GM18873 (cell line): ENCODE data around the gene LMX1A.

Source experiments
- ATAC-seq: cut with Tn5 transposase; IDR thresholded peaks from one replicate; pipeline ENCODE4 v1.9.1; 2021; ENCODE audit warnings: mild to moderate bottlenecking, moderate library complexity, moderate number of reproducible peaks; ENCODE audit not compliant: unreplicated experiment, low FRiP score

Gene LMX1A

GRCh38 chr1:165174491-165174890, 182.0 kb downstream of the LMX1A start:
- ATAC-seq = no peak

GRCh38 chr1:165173818-165174217, 182.7 kb downstream of the LMX1A start:
- ATAC-seq = no peak

DNA sequence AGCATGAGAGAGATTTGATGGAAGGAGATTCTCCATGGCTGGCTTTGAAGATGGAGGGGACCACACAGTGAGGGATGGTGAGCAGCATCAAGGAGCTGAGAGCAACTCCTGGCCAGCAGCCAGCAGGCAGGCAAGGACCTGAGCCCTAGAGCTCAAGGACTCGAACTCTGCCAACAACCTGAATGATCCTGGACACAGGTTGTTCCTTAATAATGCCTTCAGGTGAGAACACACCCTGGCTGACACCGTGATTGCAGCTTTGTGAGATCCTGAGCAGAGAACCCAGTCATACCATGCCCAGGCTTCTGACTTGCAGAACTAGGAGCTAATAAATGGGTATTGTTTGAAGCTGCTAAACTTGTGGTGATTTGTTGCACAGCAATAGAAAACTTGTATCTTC, 183.1 kb downstream of the LMX1A start:
- no peak for ATAC-seq

DNA sequence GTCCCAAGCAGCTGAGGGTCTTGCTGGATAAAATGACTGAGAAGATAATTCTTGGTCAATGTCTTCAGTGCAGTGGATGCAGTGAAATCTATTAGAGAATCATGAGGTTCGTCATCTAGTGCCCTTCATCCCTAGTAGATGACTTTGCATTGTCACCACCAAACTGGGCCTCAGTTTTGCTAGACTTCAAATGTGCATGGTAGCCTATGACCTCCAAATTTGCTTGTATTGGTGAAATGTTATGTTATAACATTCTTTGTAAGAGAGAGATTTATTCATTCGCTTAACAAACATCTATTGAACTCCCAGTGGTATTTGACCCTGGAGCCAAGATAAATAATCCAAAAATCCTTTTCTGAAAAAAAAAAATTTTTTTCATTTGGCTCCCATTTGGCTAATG, 183.8 kb downstream of the LMX1A start:
- ATAC-seq = no peak

DNA sequence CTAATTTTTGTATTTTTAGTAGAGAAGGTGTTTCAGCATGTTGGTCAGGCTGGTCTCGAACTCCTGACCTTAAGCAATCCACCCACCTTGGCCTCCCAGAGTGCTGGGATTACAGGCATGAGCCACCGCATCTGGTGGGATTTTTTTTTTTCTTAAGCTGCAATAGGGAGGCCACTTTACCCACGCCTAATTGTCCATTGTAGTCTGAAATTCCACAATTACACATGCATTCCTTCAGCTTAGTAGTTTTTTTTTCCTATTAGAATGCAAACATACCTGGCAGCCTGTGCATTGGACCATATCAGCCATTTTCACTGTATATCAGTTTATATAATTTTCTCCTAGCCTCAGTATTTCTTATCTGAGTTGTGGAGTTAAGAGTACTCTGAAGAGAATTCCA, 186.8 kb downstream of the LMX1A start:
- no peak for ATAC-seq

- no peak for ATAC-seq
Observed at GRCh38 chr1:165169028-165169427, 187.5 kb downstream of the LMX1A start.

DNA sequence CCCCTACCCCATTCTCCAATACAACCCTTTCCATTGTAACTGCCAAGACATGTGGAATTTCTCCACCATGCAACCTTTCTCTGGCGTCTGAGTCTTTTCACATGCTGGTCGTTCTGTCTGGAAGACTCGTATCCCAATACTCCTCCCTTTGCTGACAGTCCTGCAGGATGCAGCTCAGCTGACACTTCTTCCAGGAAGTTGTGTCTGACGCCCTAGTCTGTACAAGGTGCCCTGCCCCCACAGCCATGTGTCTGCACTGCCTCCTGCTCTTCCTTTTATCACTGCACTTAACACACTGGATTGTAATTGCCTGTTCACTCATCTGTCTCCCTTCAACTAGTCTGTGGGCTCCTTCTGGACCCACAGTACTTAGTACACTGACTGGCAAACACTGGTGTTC, 188.0 kb downstream of the LMX1A start:
- no peak for ATAC-seq

GRCh38 chr1:165162671-165163241, 193.8 kb downstream of the LMX1A start:
- ATAC-seq = no peak

DNA sequence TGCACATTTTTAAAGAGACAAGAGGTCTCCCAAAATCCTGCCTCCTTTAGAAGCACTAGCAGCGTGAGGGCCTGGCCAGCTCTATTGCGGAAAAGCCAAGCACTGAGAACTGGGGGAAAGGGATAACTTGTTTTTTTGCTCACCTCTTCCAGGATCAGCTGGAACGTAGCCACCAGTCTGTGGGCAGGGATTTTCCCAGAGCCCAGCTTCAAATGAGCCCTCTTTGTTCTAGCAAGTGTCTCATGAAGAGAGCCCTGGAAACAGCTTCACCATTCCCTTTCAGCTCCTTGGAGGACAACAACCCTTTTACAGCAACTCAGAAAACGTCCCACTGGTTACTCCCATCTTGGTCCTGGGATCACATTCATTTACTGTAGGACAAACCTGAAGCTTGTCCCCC, 195.4 kb downstream of the LMX1A start:
- no peak for ATAC-seq

DNA sequence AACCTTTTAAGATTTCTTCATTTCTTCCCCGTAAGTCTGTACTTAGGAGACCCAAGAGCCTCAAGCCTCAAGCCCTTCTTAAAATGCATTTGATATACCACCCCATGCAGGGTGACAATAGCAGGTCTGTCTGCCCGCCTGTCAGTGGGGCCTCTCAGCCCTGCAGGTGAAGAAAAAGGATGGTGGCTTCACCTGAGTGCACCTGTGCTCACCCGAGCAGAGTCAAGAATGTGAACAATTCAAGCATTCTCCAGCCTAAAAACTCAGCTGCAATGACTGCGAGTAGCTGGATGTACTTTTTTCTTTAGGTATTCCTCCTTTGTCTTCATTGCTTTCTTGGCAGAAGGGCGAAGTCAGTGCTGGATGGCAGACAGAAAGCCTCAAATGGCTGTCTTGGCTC, 203.3 kb downstream of the LMX1A start:
- no peak for ATAC-seq

- no peak for ATAC-seq
Observed at GRCh38 chr1:165152727-165153126, 203.8 kb downstream of the LMX1A start.

GRCh38 chr1:165152109-165152508, 204.4 kb downstream of the LMX1A start:
- no peak for ATAC-seq
